K562 (cell line): ENCODE results near the gene TMEM53. TPM values are rescaled to one million over a fixed set of nuclear protein-coding genes. Genes with fewer than 3 reads are reported as not detected.

Experiments
- ATAC-seq: fragments of 200-7000 bp; cut with Tn5 transposase; 3 replicates; pipeline ENCODE4 v1.9.1; 2020; ENCODE audit warnings: moderate library complexity
- BruUV-seq: library from RNA; stranded (reverse); fragments of 400-500 nt; replicated peaks from 2 replicates; lab custom pipeline; 2021; lab: Mats Ljungman, UMichigan
- CTCF ChIA-PET: fragments of 300-600 bp; formaldehyde crosslinking; extraction: SDS; loops from one replicate; lab custom pipeline; 2021; ENCODE audit warnings: low intra/inter-chr PET ratio; lab: Yijun Ruan, JAX
- POLR2A ChIA-PET: fragments of 300-600, 350-650 bp; sonication (Branson Sonifier 250); formaldehyde crosslinking; extraction: SDS; loops from one replicate; lab custom pipeline; 2021; ENCODE audit warnings: antibody characterized with exemption, inconsistent platforms; lab: Yijun Ruan, JAX
- DNase-seq, 4 experiments: peaks; one replicate each; pipeline versions ENCODE4 v3.0.0 to v3.0.0-alpha.2; 2011 to 2018; ENCODE audit warnings: low spot score in 3 of 4, mixed read lengths in 3 of 4; ENCODE audit errors: extremely low read depth in 1 of 4
- FAIRE-seq: peaks from 2 replicates; lab custom pipeline; 2011; peaks lifted over from hg19 to GRCh38; lab: Jason Lieb, UNC
- H2AFZ ChIP-seq: 2 replicates; pipeline ENCODE4 v1.6.0; 2011; ENCODE audit warnings: low read depth, low read length, control low read depth, inconsistent platforms
- H3K27ac ChIP-seq: fragments of 200-600 bp; 3 replicates; pipeline ENCODE4 v1.8.0; 2011; ENCODE audit warnings: low read depth, mild to moderate bottlenecking, control low read depth, inconsistent platforms, low read length, moderate library complexity, mixed read lengths; ENCODE audit errors: extremely low read depth
- H3K27me3 ChIP-seq, 2 experiments: fragments of 300-600 bp in 1 of 2; 2 replicates in 1 of 2; 3 replicates in 1 of 2; pipeline versions ENCODE4 v1.6.0 to v1.8.0; 2011; ENCODE audit warnings: inconsistent platforms in 2 of 2, low read length in 2 of 2, mild to moderate bottlenecking in 1 of 2, mixed read lengths in 1 of 2, moderate library complexity in 1 of 2; ENCODE audit not compliant: control insufficient read depth in 2 of 2, insufficient read depth in 2 of 2
- H3K36me3 ChIP-seq: fragments of 300-600 bp; 3 replicates; pipeline ENCODE4 v1.8.0; 2011; ENCODE audit warnings: mild to moderate bottlenecking, low read length, inconsistent platforms; ENCODE audit not compliant: control insufficient read depth, insufficient read depth
- H3K4me1 ChIP-seq, 2 experiments: fragments of 200-600 bp in 1 of 2; replicated peaks in 1 of 2; 2 replicates in 1 of 2; 3 replicates in 1 of 2; pipeline versions ENCODE4 v1.5.1 to v1.8.0; 2011; ENCODE audit warnings: inconsistent platforms in 2 of 2, low read length in 2 of 2, mild to moderate bottlenecking in 1 of 2, mixed read lengths in 1 of 2, moderate library complexity in 1 of 2; ENCODE audit not compliant: control insufficient read depth in 2 of 2, insufficient read depth in 2 of 2
- H3K4me2 ChIP-seq: 2 replicates; pipeline ENCODE4 v1.6.1; 2011; ENCODE audit warnings: low read length, control low read depth, inconsistent platforms, mixed read lengths; ENCODE audit not compliant: insufficient read depth
- H3K4me3 ChIP-seq: fragments of 200-600 bp; sonication (generic), shearing (Covaris generic); 2 replicates; pipeline ENCODE4 v1.5.1; 2016; ENCODE audit warnings: control low read depth, inconsistent platforms
- H3K79me2 ChIP-seq: fragments of 200-600 bp; 3 replicates; pipeline ENCODE4 v1.8.0; 2011; ENCODE audit warnings: low read length, inconsistent platforms; ENCODE audit not compliant: control insufficient read depth, insufficient read depth
- H3K9ac ChIP-seq, 2 experiments: 2 replicates each; pipeline versions ENCODE4 v1.6.0 to v1.6.1; 2011; ENCODE audit warnings: low read depth in 2 of 2, low read length in 2 of 2, control low read depth in 1 of 2, inconsistent platforms in 1 of 2, mild to moderate bottlenecking in 1 of 2, mixed read lengths in 1 of 2; ENCODE audit not compliant: insufficient read depth in 1 of 2
- H3K9me1 ChIP-seq: one replicate; pipeline ENCODE4 v1.6.0; 2011; ENCODE audit warnings: inconsistent platforms, mild to moderate bottlenecking, low read length, moderate library complexity; ENCODE audit not compliant: control insufficient read depth, insufficient read depth
- H3K9me3 ChIP-seq: replicated peaks from 2 replicates; pipeline ENCODE4 v1.5.1; 2011; ENCODE audit warnings: low read depth, low read length, inconsistent platforms; ENCODE audit not compliant: control insufficient read depth, insufficient read depth
- H4K20me1 ChIP-seq: replicated peaks from 2 replicates; pipeline ENCODE4 v1.6.1; 2011; ENCODE audit warnings: low read length, inconsistent platforms, mixed read lengths; ENCODE audit not compliant: control insufficient read depth, insufficient read depth
- BRD9 ChIP-seq: fragments of 450-650 bp; IDR thresholded peaks from 2 replicates; pipeline ENCODE4 v1.6.1; 2018; ENCODE audit warnings: low read depth; ENCODE audit not compliant: partially characterized antibody
- GTF2E2 ChIP-seq: fragments of 200-800 bp; sonication (Bioruptor generic); IDR thresholded peaks from 2 replicates; pipeline ENCODE4 v1.6.1; 2016; ENCODE audit warnings: missing genetic modification characterization, missing compliant biosample characterization
- LCOR ChIP-seq: sonication (generic); formaldehyde crosslinking; IDR thresholded peaks from 2 replicates; pipeline ENCODE4 v1.8.0; 2022; ENCODE audit warnings: mild to moderate bottlenecking, missing genetic modification reagents
- PHB2 ChIP-seq: fragments of 450-650 bp; IDR thresholded peaks from 2 replicates; pipeline ENCODE4 v1.6.1; 2017; ENCODE audit warnings: low read depth
- POLR2G ChIP-seq: fragments of 200-400 bp; formaldehyde crosslinking; IDR thresholded peaks from 2 replicates; pipeline ENCODE4 v1.6.1; 2017; ENCODE audit warnings: low read depth, mild to moderate bottlenecking, antibody characterized with exemption, low read length, moderate library complexity
- POLR3G ChIP-seq: IDR thresholded peaks from 2 replicates; pipeline ENCODE4 v1.6.1; 2011; ENCODE audit not compliant: insufficient read length, insufficient replicate concordance; ENCODE audit errors: extremely low read depth
- RFX5 ChIP-seq: IDR thresholded peaks from 2 replicates; pipeline ENCODE4 v1.6.1; 2011; ENCODE audit warnings: low read depth, mild to moderate bottlenecking, improper control_type of control experiment, low read length
- SIN3A ChIP-seq, 2 experiments: fragments of 150-350 bp in 1 of 2; IDR thresholded peaks; 2 replicates each; pipeline ENCODE4 v1.6.1; 2011 to 2016; ENCODE audit warnings: borderline replicate concordance in 2 of 2, low read depth in 2 of 2, low read length in 2 of 2, mild to moderate bottlenecking in 2 of 2, moderate library complexity in 2 of 2; ENCODE audit not compliant: control insufficient read depth in 1 of 2
- TCF15 ChIP-seq: fragments of 250-450 bp; sonication (Bioruptor Pico); IDR thresholded peaks from 2 replicates; pipeline ENCODE4 v1.8.0; 2022; ENCODE audit warnings: moderate library complexity, mild to moderate bottlenecking, inconsistent platforms
- TSHZ1 ChIP-seq: fragments of 250-450 bp; sonication (Bioruptor Pico); IDR thresholded peaks from 2 replicates; pipeline ENCODE4 v1.4.0; 2020; ENCODE audit warnings: mild to moderate bottlenecking, moderate library complexity
- ZBTB2 ChIP-seq: fragments of 450-650 bp; IDR thresholded peaks from 2 replicates; pipeline ENCODE4 v1.6.1; 2016; ENCODE audit warnings: antibody characterized with exemption
- ZNF431 ChIP-seq: sonication (generic); formaldehyde crosslinking; IDR thresholded peaks from 2 replicates; pipeline ENCODE4 v1.8.0; 2022; ENCODE audit warnings: mild to moderate bottlenecking, missing genetic modification reagents
- ZNF518B ChIP-seq: fragments of 250-450 bp; sonication (Bioruptor Pico); IDR thresholded peaks from 2 replicates; pipeline ENCODE4 v1.5.0; 2021; ENCODE audit warnings: mild to moderate bottlenecking, moderate library complexity
- whole genome bisulfite sequencing: fragments of 100-300 bp; shearing (Covaris generic); methylation state at CpG from one replicate; pipeline ENCODE4 v1.1.6; 2016; ENCODE audit warnings: low coverage, mixed read lengths; ENCODE audit not compliant: insufficient coverage; ENCODE audit errors: missing lambda C conversion rate; 5-methylcytosine and 5-hydroxymethylcytosine counted together
- in situ Hi-C: fragments of 300-500 bp; cut with MboI; formaldehyde crosslinking; loops from 4 replicates; pipeline ENCODE4 v1.15.0; 2018; ENCODE audit warnings: inconsistent platforms, mixed read lengths
- intact Hi-C: fragments of 100-400 bp; cut with micrococcal nuclease; formaldehyde crosslinking; loops from 2 replicates; pipeline ENCODE4 v1.14.2; 2022
- polyA plus RNA-seq, 8 experiments: library from polyadenylated mRNA; depleted of rRNA in 4 of 8; stranded (reverse) in 5 of 8; unstranded in 3 of 8; fragments of >200 nt; fragmentation: Nextera tagmentation in 2 of 8; fragmentation: Illumina TruSeq in 1 of 8; extraction: Ambion mirVana in 2 of 8; extraction: Trizol in 1 of 8; gene quantifications; 2 replicates each; pipeline versions ENCODE4 v1.2.1 to v1.2.3, GENCODE V29; 2011 to 2014; ENCODE audit warnings: inconsistent platforms in 1 of 8, missing spikeins in 1 of 8
- total RNA-seq, 7 experiments: library from RNA; depleted of rRNA in 6 of 7; stranded (reverse); fragments of >200 nt in 6 of 7; fragmentation: Illumina TruSeq in 2 of 7; extraction: Trizol in 2 of 7; gene quantifications; 2 replicates each; pipeline versions ENCODE4 v1.2.1 to v1.2.3, GENCODE V29; 2011 to 2021; ENCODE audit warnings: low replicate concordance in 1 of 7

Gene TMEM53
- total and polyA plus RNA-seq, 9 of the 15 experiments (the other 6 are each of a cell fraction or from before 2014, with no cell fraction given) = 0.23 to 3.7 (median 2.0) TPM

GRCh38 chr1:44660176-44660575 lies 14.1 kb downstream of the TMEM53 start:
- Histone ChIP-seq H3K9ac (peak overlapping the region in 1 of 2 experiments; percentile 37; a peak in 1 of 4 replicates), H3K9me1 (no peaks in the 10 kb centered on the region), H3K4me3 (no peak overlapping the region), H3K4me2 (no peak overlapping the region), H3K9me3 (no peaks in the 10 kb centered on the region), H3K4me1 (peaks cover 0 to 10% of the 10 kb centered on the region in 2 experiments; a peak in 2 of 5 replicates), H3K27ac (no peak overlapping the region), H3K79me2 (no peaks in the 10 kb centered on the region), H3K36me3 (no peaks in the 10 kb centered on the region), H2AFZ (no peak overlapping the region), H4K20me1 (0 out of 2 replicates have a peak, but pooled peaks cover 4% of the 10 kb centered on the region), H3K27me3 (peaks cover 0 to 8% of the 10 kb centered on the region in 2 experiments; a peak in 1 of 5 replicates)
- ChIA-PET POLR2A (interaction anchor here (0.6 to 0.8 kb wide), 3 partner anchors 28 to 133 kb away, joined by 3 read pairs; no protein-coding TSS in a partner anchor), CTCF (no interaction called here)
- 27% methylated on average over 9 of the region's 9 CpGs for WGBS
- FAIRE-seq (no peak), ATAC-seq (no peak), DNase-seq (no peak)
- intact Hi-C loops = no loop called here
- in situ Hi-C loops = no loop called here
- BruUV-seq = no TSS peak
- TF ChIP-seq BRD9 (no peak), SIN3A (IDR thresholded peaks at IDR 0.05; ENCODE audit: borderline replicate concordance in 2 of 2, control insufficient read depth in 1 of 2, low read depth in 2 of 2, low read length in 2 of 2) (no peak), PHB2 (no peak), TCF15 (CRISPR knock-in tag) (no peak), GTF2E2 (tag) (no peak), LCOR (CRISPR knock-in tag) (no peak), ZBTB2 (no peak), RFX5 (no peak), ZNF431 (CRISPR knock-in tag) (no peak), POLR2G (no peak), TSHZ1 (no peak), POLR3G (no peak), ZNF518B (CRISPR knock-in tag) (no peak)
